MM.1S (cell line): ENCODE results near the gene ZNF324.

ENCODE experiments used
- DNase-seq: peaks from one replicate; pipeline ENCODE4 v3.0.0-alpha.2; 2015
- H2AFZ ChIP-seq: fragments of 300-600 bp; sonication (generic); 2 replicates; pipeline ENCODE4 v1.6.0; 2016; ENCODE audit warnings: antibody characterized with exemption, low read length
- H3F3A ChIP-seq: fragments of 300-600 bp; sonication (generic); 2 replicates; pipeline ENCODE4 v1.6.1; 2016; ENCODE audit warnings: mild to moderate bottlenecking, antibody characterized with exemption, low read length, moderate library complexity, mixed read lengths; ENCODE audit not compliant: insufficient read depth
- H3K27ac ChIP-seq: fragments of 300-600 bp; sonication (generic); 2 replicates; pipeline ENCODE4 v1.5.1; 2016; ENCODE audit warnings: mild to moderate bottlenecking, low read length
- H3K27me3 ChIP-seq: fragments of 300-600 bp; sonication (generic); replicated peaks from 2 replicates; pipeline ENCODE4 v1.6.0; 2016; ENCODE audit warnings: low read length; ENCODE audit not compliant: insufficient read depth
- H3K36me3 ChIP-seq: fragments of 300-600 bp; sonication (generic); replicated peaks from 2 replicates; pipeline ENCODE4 v1.6.1; 2016; ENCODE audit warnings: mild to moderate bottlenecking, low read length, mixed read lengths; ENCODE audit not compliant: insufficient read depth
- H3K4me1 ChIP-seq: fragments of 300-600 bp; sonication (generic); 2 replicates; pipeline ENCODE4 v1.6.1; 2016; ENCODE audit warnings: low read length, mixed read lengths
- H3K4me2 ChIP-seq: fragments of 300-600 bp; sonication (generic); 2 replicates; pipeline ENCODE4 v1.6.0; 2016; ENCODE audit warnings: low read depth, low read length
- H3K4me3 ChIP-seq: fragments of 300-600 bp; sonication (generic); 2 replicates; pipeline ENCODE4 v1.5.1; 2016; ENCODE audit warnings: low read length, mixed read lengths
- H3K79me2 ChIP-seq: fragments of 300-600 bp; sonication (generic); 2 replicates; pipeline ENCODE4 v1.6.1; 2016; ENCODE audit warnings: mixed run types, low read length, mixed read lengths
- H3K9ac ChIP-seq: fragments of 300-600 bp; sonication (generic); 2 replicates; pipeline ENCODE4 v1.6.1; 2016; ENCODE audit warnings: low read length, mixed read lengths
- H3K9me2 ChIP-seq: fragments of 300-600 bp; sonication (generic); replicated peaks from 2 replicates; pipeline ENCODE4 v1.6.1; 2016; ENCODE audit warnings: mild to moderate bottlenecking, low read length, mixed read lengths; ENCODE audit not compliant: insufficient read depth
- H3K9me3 ChIP-seq: fragments of 300-600 bp; sonication (generic); replicated peaks from 2 replicates; pipeline ENCODE4 v1.6.1; 2016; ENCODE audit warnings: mild to moderate bottlenecking, low read length, mixed read lengths; ENCODE audit not compliant: insufficient read depth
- H4K20me1 ChIP-seq: fragments of 300-600 bp; sonication (generic); 2 replicates; pipeline ENCODE4 v1.6.1; 2016; ENCODE audit warnings: mild to moderate bottlenecking, low read length, moderate library complexity, mixed read lengths; ENCODE audit not compliant: insufficient read depth
- CTCF ChIP-seq: fragments of 300-600 bp; sonication (generic); IDR thresholded peaks from 2 replicates; pipeline ENCODE4 v1.5.1; 2016; ENCODE audit warnings: antibody characterized with exemption, low read length, mixed read lengths
- EZH2 ChIP-seq: fragments of 300-600 bp; sonication (generic); optimal IDR thresholded peaks from 2 replicates; pipeline ENCODE3; 2017; ENCODE audit warnings: low read depth, mild to moderate bottlenecking, antibody characterized with exemption, low read length, mixed read lengths
- EZH2phosphoT487 ChIP-seq: fragments of 300-600 bp; sonication (generic); IDR thresholded peaks from 2 replicates; pipeline ENCODE4 v1.6.1; 2018; ENCODE audit warnings: antibody characterized with exemption, low read length

Gene ZNF324

GRCh38 chr19:58521651-58522050 is 54.8 kb downstream of the ZNF324 start:
- Histone ChIP-seq H3F3A (peaks cover 11% of the 10 kb centered on the region; the same call in 1 of the 2 replicates), H3K9ac (no peak overlapping the region), H3K9me2 (no peaks in the 10 kb centered on the region), H4K20me1 (no peaks in the 10 kb centered on the region), H3K27ac (no peak overlapping the region), H2AFZ (no peak overlapping the region), H3K36me3 (no peaks in the 10 kb centered on the region), H3K4me2 (no peak overlapping the region), H3K27me3 (peaks cover 4% of the 10 kb centered on the region; the same call in 1 of the 2 replicates), H3K4me3 (no peak overlapping the region), H3K79me2 (peaks cover 13% of the 10 kb centered on the region), H3K9me3 (no peaks in the 10 kb centered on the region), H3K4me1 (peaks cover 5% of the 10 kb centered on the region; the same call in 1 of the 2 replicates)
- TF ChIP-seq EZH2: no peak
- TF ChIP-seq EZH2phosphoT487: no peak
- TF ChIP-seq CTCF: no peak
- no peak for DNase-seq

GRCh38 chr19:58522709-58523108 is 55.8 kb downstream of the ZNF324 start:
- Histone ChIP-seq H3K4me3 (no peak overlapping the region), H3K4me2 (no peak overlapping the region), H3K9me3 (no peaks in the 10 kb centered on the region), H3K4me1 (peaks cover 5% of the 10 kb centered on the region; the same call in 1 of the 2 replicates), H3F3A (peaks cover 11% of the 10 kb centered on the region; the same call in 1 of the 2 replicates), H3K27ac (no peak overlapping the region), H3K27me3 (peaks cover 15% of the 10 kb centered on the region; the same call in 1 of the 2 replicates), H3K9ac (no peak overlapping the region), H2AFZ (no peak overlapping the region), H3K9me2 (no peaks in the 10 kb centered on the region), H3K36me3 (no peaks in the 10 kb centered on the region), H4K20me1 (no peaks in the 10 kb centered on the region), H3K79me2 (peaks cover 13% of the 10 kb centered on the region)
- TF ChIP-seq CTCF (no peak), EZH2phosphoT487 (no peak), EZH2 (no peak)
- no peak for DNase-seq
